SU-DHL-6 (cell line): ENCODE results near the gene CADM1.

Experiments used
- CTCF ChIP-seq: fragments of 200-600 bp; sonication (generic); IDR thresholded peaks from one replicate; pipeline ENCODE4 v1.5.1; 2017; ENCODE audit warnings: antibody characterized with exemption, mild to moderate bottlenecking, low read length, moderate library complexity; ENCODE audit not compliant: insufficient read depth, poor library complexity, severe bottlenecking
- EZH2phosphoT487 ChIP-seq: fragments of 200-600 bp; sonication (generic), shearing (Covaris generic); conservative IDR thresholded peaks from 2 replicates; pipeline ENCODE4 v1.6.1; 2018; ENCODE audit warnings: mild to moderate bottlenecking, antibody characterized with exemption, low read length, moderate library complexity, mixed read lengths

GRCh38 chr11:115525531-115526006, 21.4 kb upstream of the CADM1 start:
- TF ChIP-seq CTCF (no peak), EZH2phosphoT487 (no peak)
